AG04450 (cell line): ENCODE data around the gene TXNDC12. TPM values are rescaled to one million over a fixed set of nuclear protein-coding genes. Genes with fewer than 3 reads are reported as not detected.
"Not testable (repeated sequence)": the region's sequence is repeated elsewhere in the genome, so short reads cannot be mapped to it uniquely, and the experiment has no call there.

ENCODE experiments used
- CTCF ChIA-PET: fragments of 300-600, 350-600 bp; formaldehyde crosslinking; extraction: SDS; loops from one replicate; lab custom pipeline; 2022; ENCODE audit warnings: antibody characterized with exemption, inconsistent platforms; lab: Charles Lee
- POLR2A ChIA-PET: fragments of 350-600 bp; formaldehyde crosslinking; extraction: SDS; loops from one replicate; lab custom pipeline; 2021; ENCODE audit warnings: antibody characterized with exemption, inconsistent platforms; lab: Yijun Ruan, JAX
- DNase-seq: peaks from one replicate; pipeline ENCODE4 v3.0.0-alpha.2; 2011; ENCODE audit warnings: low read depth, low spot score
- H3K27ac ChIP-seq: one replicate; pipeline ENCODE4 v1.5.1; 2012; ENCODE audit warnings: low read depth, low read length, control low read depth
- H3K27me3 ChIP-seq: one replicate; pipeline ENCODE4 v1.6.0; 2012; ENCODE audit warnings: low read length; ENCODE audit not compliant: control insufficient read depth, insufficient read depth
- H3K4me3 ChIP-seq: 2 replicates; pipeline ENCODE4 v1.5.1; 2011; ENCODE audit warnings: mild to moderate bottlenecking, low read depth, low read length, control low read depth
- H3K9me3 ChIP-seq: 2 replicates; pipeline ENCODE4 v1.5.1; 2012; ENCODE audit warnings: low read length; ENCODE audit not compliant: control insufficient read depth, insufficient read depth
- CTCF ChIP-seq: IDR thresholded peaks from 2 replicates; pipeline ENCODE4 v1.5.1; 2011; ENCODE audit warnings: low read depth, low read length, control low read depth, inconsistent platforms
- polyA plus RNA-seq: library from polyadenylated mRNA; depleted of rRNA; stranded (reverse); fragments of >200 nt; gene quantifications from 2 replicates; pipeline ENCODE4 v1.2.3, GENCODE V29; 2011

The TXNDC12 gene
- polyA plus RNA-seq, 1 experiment = 55.8 TPM

GRCh38 chr1:52032124-52032784, 22.7 kb downstream of the TXNDC12 start:
- H3K27me3 ChIP-seq = no peaks in the 10 kb centered on the region
- no peak for TF ChIP-seq CTCF
- no peaks in the 10 kb centered on the region for H3K9me3 ChIP-seq
- peak overlapping the region; percentile 97 for H3K4me3 ChIP-seq
- CTCF ChIA-PET = interaction anchor here (1.6 kb wide), 1 partner anchor 136 kb away, joined by 4 read pairs; no protein-coding TSS in a partner anchor
- peak overlapping the region; percentile 92 for H3K27ac ChIP-seq
- no peak for DNase-seq
- POLR2A ChIA-PET = interaction anchor here (0.6 kb wide), 1 partner anchor 312 kb away, joined by 4 read pairs; no protein-coding TSS in a partner anchor

GRCh38 chr1:52028839-52029238, 26.2 kb downstream of the TXNDC12 start:
- CTCF ChIA-PET, POLR2A ChIA-PET: not testable (repeated sequence)

DNA sequence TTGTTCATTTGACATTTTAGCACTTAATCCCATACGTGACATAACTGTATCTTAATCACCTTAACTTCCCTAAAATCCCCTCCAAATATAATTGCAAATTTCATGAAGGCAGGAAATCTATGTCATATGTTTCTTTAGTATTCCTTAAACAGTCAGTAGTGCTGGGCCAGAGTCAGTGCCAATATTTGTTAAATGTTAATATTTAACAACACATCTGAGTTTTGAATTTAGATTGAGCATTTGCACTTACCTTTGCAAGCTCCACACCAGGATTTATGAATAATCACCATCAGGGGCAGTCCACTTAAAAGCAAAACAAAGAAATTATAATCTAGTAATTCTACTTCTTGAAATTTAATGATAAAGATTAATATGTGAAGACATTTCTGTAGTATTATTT, 26.7 kb downstream of the TXNDC12 start:
- H3K4me3 ChIP-seq = no peak overlapping the region
- ChIA-PET CTCF (no interaction called here), POLR2A (no interaction called here)
- no peaks in the 10 kb centered on the region for H3K9me3 ChIP-seq
- no peaks in the 10 kb centered on the region for H3K27me3 ChIP-seq
- DNase-seq = no peak
- no peak overlapping the region for H3K27ac ChIP-seq
- TF ChIP-seq CTCF = no peak

More at GRCh38 chr1:52028839-52029238, 26.2 kb downstream of the TXNDC12 start:
- H3K27me3 ChIP-seq, H3K4me3 ChIP-seq, H3K27ac ChIP-seq, H3K9me3 ChIP-seq, DNase-seq: not testable (repeated sequence)

- POLR2A ChIA-PET = no interaction called here
- no peak for DNase-seq
- Histone ChIP-seq H3K27ac (no peak overlapping the region), H3K27me3 (no peaks in the 10 kb centered on the region), H3K4me3 (no peak overlapping the region), H3K9me3 (no peaks in the 10 kb centered on the region)
- no peak for TF ChIP-seq CTCF
- CTCF ChIA-PET = no interaction called here
Measured at GRCh38 chr1:52026278-52026677, 28.7 kb downstream of the TXNDC12 start.

DNA sequence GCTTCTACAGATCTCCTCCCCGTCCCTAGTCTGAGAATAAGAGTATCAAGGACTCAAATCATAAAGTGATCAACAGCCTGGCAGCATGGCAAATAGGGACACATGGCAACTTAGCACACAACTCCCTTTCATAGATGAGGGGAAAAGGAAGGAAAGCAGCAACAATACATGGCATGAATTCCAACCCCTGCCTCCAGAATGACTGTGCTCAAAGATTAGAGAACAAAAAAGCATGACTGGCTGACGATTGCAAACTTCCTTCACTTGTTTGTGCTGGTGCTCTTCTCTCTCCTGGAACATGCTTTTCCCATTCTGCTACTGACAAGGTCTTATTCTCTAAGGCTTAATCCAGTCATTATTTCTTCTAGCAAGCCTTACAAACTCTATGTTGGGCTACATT, 32.9 kb downstream of the TXNDC12 start:
- POLR2A ChIA-PET = interaction anchor here (0.7 kb wide), 1 partner anchor 9 kb away, joined by 4 read pairs; no protein-coding TSS in a partner anchor
- CTCF ChIA-PET = interaction anchor here (0.7 kb wide), 1 partner anchor 126 kb away, joined by 4 read pairs; no protein-coding TSS in a partner anchor
- no peak for TF ChIP-seq CTCF

More for the DNA sequence above, 32.9 kb downstream of the TXNDC12 start:
- H3K9me3 ChIP-seq = no peaks in the 10 kb centered on the region
- DNase-seq = no peak
- H3K27me3 ChIP-seq = no peaks in the 10 kb centered on the region
- no peak overlapping the region for H3K4me3 ChIP-seq
- H3K27ac ChIP-seq = no peak overlapping the region
